ENCODE results near the gene TMEM131.

Gene TMEM131

GRCh38 chr2:97734061-97735051 is 261.4 kb downstream of the TMEM131 start:
- DNase-seq = no peak

GRCh38 chr2:97733341-97734035 is 262.3 kb downstream of the TMEM131 start:
- no peak for DNase-seq

GRCh38 chr2:97732436-97733340 is 263.1 kb downstream of the TMEM131 start:
- DNase-seq = no peak

- DNase-seq = no peak
Observed at GRCh38 chr2:97731274-97732020, 264.3 kb downstream of the TMEM131 start.

GRCh38 chr2:97730245-97730644 is 265.5 kb downstream of the TMEM131 start:
- DNase-seq = peak; percentile 12

GRCh38 chr2:97728091-97728731 is 267.5 kb downstream of the TMEM131 start:
- no peak for DNase-seq

- no peak for DNase-seq
Observed at GRCh38 chr2:97727296-97727695, 268.5 kb downstream of the TMEM131 start.

GRCh38 chr2:97726261-97727064 is 269.3 kb downstream of the TMEM131 start:
- DNase-seq = no peak

- no peak for DNase-seq
Observed at GRCh38 chr2:97724946-97725688, 270.6 kb downstream of the TMEM131 start.

- no peak for DNase-seq
Observed at GRCh38 chr2:97724501-97724900, 271.2 kb downstream of the TMEM131 start.

GRCh38 chr2:97724073-97724410 is 271.7 kb downstream of the TMEM131 start:
- no peak for DNase-seq

GRCh38 chr2:97723156-97724072 is 272.3 kb downstream of the TMEM131 start:
- no peak for DNase-seq

- no peak for DNase-seq
Observed at GRCh38 chr2:97722227-97722626, 273.5 kb downstream of the TMEM131 start.

- no peak for DNase-seq
Observed at GRCh38 chr2:97720746-97721145, 275.0 kb downstream of the TMEM131 start.

GRCh38 chr2:97719362-97720155 is 276.2 kb downstream of the TMEM131 start:
- DNase-seq = no peak

- no peak for DNase-seq
Observed at GRCh38 chr2:97718942-97719341, 276.8 kb downstream of the TMEM131 start.

- DNase-seq = no peak
Observed at GRCh38 chr2:97718051-97718882, 277.5 kb downstream of the TMEM131 start.

Data from kidney glomerular epithelial cell (primary cell).